GM10266 (cell line): ENCODE data around the gene POMC.

Experiments used
- DNase-seq: peaks from one replicate; pipeline ENCODE4 v3.0.0; 2012; ENCODE audit errors: extremely low spot score
- TF ChIP-seq, protein P1 (sequence below): IDR thresholded peaks from 2 replicates; pipeline ENCODE4 v1.5.1; 2012; ENCODE audit warnings: mild to moderate bottlenecking, low read depth; ENCODE audit not compliant: control insufficient read depth, insufficient read depth; ENCODE audit errors: missing control alignments

The POMC gene

DNA sequence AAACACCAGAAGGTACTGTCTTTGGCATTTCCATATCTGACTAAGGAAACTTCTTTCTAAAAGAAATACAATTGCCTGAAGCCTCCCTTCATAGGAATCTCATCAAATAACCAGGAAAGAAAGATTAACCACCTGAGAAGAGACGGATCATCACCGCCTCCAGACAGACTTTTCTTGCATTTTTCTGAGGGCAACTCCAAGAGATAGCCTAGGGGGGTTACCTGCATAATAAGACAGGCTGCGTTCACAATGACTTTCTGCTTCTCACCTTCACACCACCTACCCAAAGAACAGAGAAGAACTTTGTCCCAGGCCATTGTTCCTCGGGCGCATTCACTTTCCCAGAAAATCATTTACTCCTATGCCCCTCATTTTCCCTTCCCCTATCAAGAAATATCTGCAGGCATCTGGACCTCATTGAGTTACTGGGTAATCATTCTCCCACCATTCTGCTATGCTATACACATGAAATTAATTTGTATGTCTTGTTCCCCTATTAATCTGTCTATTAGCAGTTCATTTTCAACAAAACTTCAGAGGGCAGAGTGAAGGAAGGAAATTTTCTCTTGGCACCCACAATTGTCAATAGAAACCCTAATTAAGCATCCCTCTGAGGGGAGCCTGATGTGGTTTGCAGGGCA, 8.3 kb upstream of the POMC start:
- no peak for DNase-seq
- TF ChIP-seq, protein P1, sequence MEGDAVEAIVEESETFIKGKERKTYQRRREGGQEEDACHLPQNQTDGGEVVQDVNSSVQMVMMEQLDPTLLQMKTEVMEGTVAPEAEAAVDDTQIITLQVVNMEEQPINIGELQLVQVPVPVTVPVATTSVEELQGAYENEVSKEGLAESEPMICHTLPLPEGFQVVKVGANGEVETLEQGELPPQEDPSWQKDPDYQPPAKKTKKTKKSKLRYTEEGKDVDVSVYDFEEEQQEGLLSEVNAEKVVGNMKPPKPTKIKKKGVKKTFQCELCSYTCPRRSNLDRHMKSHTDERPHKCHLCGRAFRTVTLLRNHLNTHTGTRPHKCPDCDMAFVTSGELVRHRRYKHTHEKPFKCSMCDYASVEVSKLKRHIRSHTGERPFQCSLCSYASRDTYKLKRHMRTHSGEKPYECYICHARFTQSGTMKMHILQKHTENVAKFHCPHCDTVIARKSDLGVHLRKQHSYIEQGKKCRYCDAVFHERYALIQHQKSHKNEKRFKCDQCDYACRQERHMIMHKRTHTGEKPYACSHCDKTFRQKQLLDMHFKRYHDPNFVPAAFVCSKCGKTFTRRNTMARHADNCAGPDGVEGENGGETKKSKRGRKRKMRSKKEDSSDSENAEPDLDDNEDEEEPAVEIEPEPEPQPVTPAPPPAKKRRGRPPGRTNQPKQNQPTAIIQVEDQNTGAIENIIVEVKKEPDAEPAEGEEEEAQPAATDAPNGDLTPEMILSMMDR, result no peak

DNA sequence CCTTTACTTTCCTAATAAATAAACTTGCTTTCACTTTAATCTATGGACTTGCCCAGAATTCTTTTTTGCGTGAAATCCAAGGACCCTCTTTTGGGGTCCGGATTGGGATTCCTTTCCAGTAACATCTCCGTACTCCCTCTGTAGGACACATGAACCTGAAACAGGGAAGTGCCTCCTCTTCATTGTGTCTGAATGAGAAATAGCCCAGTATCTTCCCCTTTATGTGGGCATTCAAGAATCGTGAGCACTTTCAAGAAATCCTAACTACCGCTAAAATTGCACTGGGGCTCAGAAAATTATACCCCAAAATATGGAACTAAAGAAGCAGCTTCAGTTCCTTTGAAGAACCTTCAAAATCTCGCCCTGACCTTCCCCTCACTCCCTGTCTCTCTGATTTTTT, 7.8 kb upstream of the POMC start:
- TF ChIP-seq, protein P1, result no peak
- DNase-seq, result no peak

- TF ChIP-seq, protein P1, result no peak
- no peak for DNase-seq
Observed at GRCh38 chr2:25174192-25174861, 5.9 kb upstream of the POMC start.

- TF ChIP-seq, protein P1, result no peak
- no peak for DNase-seq
Observed at GRCh38 chr2:25173719-25174118, 5.3 kb upstream of the POMC start.

DNA sequence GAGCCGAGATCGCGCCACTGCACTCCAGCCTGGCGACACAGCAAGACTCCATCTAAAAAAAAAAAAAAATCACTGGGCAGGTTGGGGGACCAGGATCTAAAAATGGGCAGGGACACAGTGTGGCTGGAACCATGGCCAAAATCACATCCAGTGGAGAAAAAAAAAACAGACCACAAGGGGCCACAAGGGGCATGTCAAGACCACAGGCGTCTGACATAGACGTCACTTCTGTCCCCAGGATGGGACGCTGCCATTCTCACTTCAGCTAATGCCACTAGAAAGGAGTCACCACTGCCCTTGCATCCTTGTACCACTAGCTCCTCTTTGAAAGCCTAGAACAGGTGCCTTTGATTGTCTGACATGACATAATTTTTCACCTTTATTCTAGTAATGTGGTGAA, 2.5 kb upstream of the POMC start:
- TF ChIP-seq, protein P1, result no peak

DNA sequence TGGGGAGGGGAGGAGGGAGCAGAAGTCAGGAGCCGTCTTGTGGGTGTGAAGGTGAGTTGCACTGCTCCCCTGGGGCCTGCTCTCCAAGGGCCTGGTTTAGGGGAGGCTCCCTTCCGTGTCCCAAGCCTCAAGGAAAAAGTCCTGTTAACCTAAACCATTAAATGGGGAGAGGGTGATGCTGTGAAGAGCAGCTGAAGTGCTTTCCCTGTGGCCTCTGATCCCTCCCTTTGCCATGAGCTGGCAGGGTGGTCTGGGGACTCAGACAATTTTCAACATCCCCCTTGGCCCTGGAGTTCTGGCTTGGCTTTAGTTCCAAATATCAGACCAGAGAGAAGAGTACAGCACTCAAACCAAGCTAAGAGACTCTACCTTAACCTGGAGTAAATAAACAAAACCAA, 692 bp upstream of the POMC start:
- TF ChIP-seq, protein P1, result no peak
- no peak for DNase-seq

More for the DNA sequence above, 2.5 kb upstream of the POMC start:
- no peak for DNase-seq

- TF ChIP-seq, protein P1, result peak; percentile 83
- DNase-seq, result peak; percentile 77
Observed at GRCh38 chr2:25165992-25166875, 2.1 kb downstream of the POMC start.
